MM.1S (cell line): ENCODE results near the gene STAT6.

Source experiments
- EZH2 ChIP-seq: fragments of 300-600 bp; sonication (generic); optimal IDR thresholded peaks from 2 replicates; pipeline ENCODE3; 2017; ENCODE audit warnings: low read depth, mild to moderate bottlenecking, antibody characterized with exemption, low read length, mixed read lengths
- EZH2phosphoT487 ChIP-seq: fragments of 300-600 bp; sonication (generic); IDR thresholded peaks from 2 replicates; pipeline ENCODE4 v1.6.1; 2018; ENCODE audit warnings: antibody characterized with exemption, low read length
- TF ChIP-seq, protein P1 (sequence below): fragments of 300-600 bp; sonication (generic); IDR thresholded peaks from 2 replicates; pipeline ENCODE4 v1.5.1; 2016; ENCODE audit warnings: antibody characterized with exemption, low read length, mixed read lengths

DNA sequence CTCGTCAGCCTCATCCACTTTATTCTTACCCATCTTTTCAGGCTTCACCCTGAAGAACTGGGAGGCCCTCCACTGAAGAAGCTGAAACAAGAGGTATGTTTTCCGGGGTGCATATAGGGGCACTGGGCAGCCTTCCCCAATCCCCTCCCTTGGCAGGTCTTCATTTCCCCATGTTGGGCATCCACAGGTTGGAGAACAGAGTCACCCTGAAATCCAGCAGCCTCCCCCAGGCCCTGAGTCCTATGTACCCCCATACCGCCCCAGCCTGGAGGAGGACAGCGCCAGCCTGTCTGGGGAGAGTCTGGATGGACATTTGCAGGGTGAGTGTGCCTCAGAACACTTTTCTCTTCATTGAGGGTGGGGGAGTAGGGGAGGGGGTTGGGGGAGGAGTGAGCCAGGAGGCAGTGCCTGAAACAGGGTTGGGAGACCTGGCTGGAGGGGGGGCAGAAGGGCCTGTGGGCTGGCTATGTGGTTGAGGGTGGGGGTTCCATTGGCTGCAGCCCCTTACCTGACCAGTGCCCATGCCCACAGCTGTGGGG is 18.2 kb downstream of the STAT6 start:
- TF ChIP-seq, protein P1, sequence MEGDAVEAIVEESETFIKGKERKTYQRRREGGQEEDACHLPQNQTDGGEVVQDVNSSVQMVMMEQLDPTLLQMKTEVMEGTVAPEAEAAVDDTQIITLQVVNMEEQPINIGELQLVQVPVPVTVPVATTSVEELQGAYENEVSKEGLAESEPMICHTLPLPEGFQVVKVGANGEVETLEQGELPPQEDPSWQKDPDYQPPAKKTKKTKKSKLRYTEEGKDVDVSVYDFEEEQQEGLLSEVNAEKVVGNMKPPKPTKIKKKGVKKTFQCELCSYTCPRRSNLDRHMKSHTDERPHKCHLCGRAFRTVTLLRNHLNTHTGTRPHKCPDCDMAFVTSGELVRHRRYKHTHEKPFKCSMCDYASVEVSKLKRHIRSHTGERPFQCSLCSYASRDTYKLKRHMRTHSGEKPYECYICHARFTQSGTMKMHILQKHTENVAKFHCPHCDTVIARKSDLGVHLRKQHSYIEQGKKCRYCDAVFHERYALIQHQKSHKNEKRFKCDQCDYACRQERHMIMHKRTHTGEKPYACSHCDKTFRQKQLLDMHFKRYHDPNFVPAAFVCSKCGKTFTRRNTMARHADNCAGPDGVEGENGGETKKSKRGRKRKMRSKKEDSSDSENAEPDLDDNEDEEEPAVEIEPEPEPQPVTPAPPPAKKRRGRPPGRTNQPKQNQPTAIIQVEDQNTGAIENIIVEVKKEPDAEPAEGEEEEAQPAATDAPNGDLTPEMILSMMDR, result no peak
- TF ChIP-seq EZH2phosphoT487 (no peak), EZH2 (no peak)
